ENCODE results near the gene NXPH2.

The NXPH2 gene

GRCh38 chr2:138779781-138780445 lies at the start of gene NXPH2:
TSS of gene NXPH2 (minus strand) at chr2:138780390. CDS start at chr2:138780241, 149 bp downstream.
- DNase-seq = no peak

- DNase-seq = peak; percentile 6
Observed at GRCh38 chr2:138829326-138829919, 49.2 kb upstream of the NXPH2 start.

- peak; percentile 68 for DNase-seq
Observed at GRCh38 chr2:138827426-138828054, 47.4 kb upstream of the NXPH2 start.

- DNase-seq = no peak
Observed at GRCh38 chr2:138823666-138824065, 43.5 kb upstream of the NXPH2 start.

GRCh38 chr2:138819964-138820363 lies 39.8 kb upstream of the NXPH2 start:
- no peak for DNase-seq

- no peak for DNase-seq
Observed at GRCh38 chr2:138818556-138818955, 38.4 kb upstream of the NXPH2 start.

- DNase-seq = no peak
Observed at GRCh38 chr2:138814123-138814898, 34.1 kb upstream of the NXPH2 start.

GRCh38 chr2:138811431-138811830 lies 31.2 kb upstream of the NXPH2 start:
- no peak for DNase-seq

- DNase-seq = peak; percentile 10
Observed at GRCh38 chr2:138794724-138795123, 14.5 kb upstream of the NXPH2 start.

GRCh38 chr2:138787053-138787666 lies 7.0 kb upstream of the NXPH2 start:
- peak; percentile 39 for DNase-seq

GRCh38 chr2:138782383-138782782 lies 2.2 kb upstream of the NXPH2 start:
- no peak for DNase-seq

GRCh38 chr2:138780908-138781307 lies 718 bp upstream of the NXPH2 start:
- DNase-seq = no peak

GRCh38 chr2:138780446-138780880 lies 273 bp upstream of the NXPH2 start:
- DNase-seq = no peak

- DNase-seq = no peak
Observed at GRCh38 chr2:138779406-138779780, 797 bp downstream of the NXPH2 start.

- DNase-seq = peak; percentile 14
Observed at GRCh38 chr2:138777996-138778395, 2.2 kb downstream of the NXPH2 start.

GRCh38 chr2:138775736-138776135 lies 4.5 kb downstream of the NXPH2 start:
- no peak for DNase-seq

GRCh38 chr2:138771534-138771933 lies 8.7 kb downstream of the NXPH2 start:
- no peak for DNase-seq

GRCh38 chr2:138767101-138767500 lies 13.1 kb downstream of the NXPH2 start:
- no peak for DNase-seq

- no peak for DNase-seq
Observed at GRCh38 chr2:138766464-138766863, 13.7 kb downstream of the NXPH2 start.

GRCh38 chr2:138763971-138764370 lies 16.2 kb downstream of the NXPH2 start:
- DNase-seq = no peak

GRCh38 chr2:138762533-138762932 lies 17.7 kb downstream of the NXPH2 start:
- no peak for DNase-seq

- peak; percentile 2 for DNase-seq
Observed at GRCh38 chr2:138760676-138761075, 19.5 kb downstream of the NXPH2 start.

GRCh38 chr2:138757384-138757783 lies 22.8 kb downstream of the NXPH2 start:
- DNase-seq = no peak
